HG02623 (cell line): ENCODE results near the gene LARP1B.
"Not testable (repeated sequence)": the region's sequence is repeated elsewhere in the genome, so short reads cannot be mapped to it uniquely, and the experiment has no call there.

ENCODE experiments used
- ATAC-seq: cut with Tn5 transposase; IDR thresholded peaks from one replicate; pipeline ENCODE4 v1.9.1; 2021; ENCODE audit warnings: moderate library complexity; ENCODE audit not compliant: unreplicated experiment

LARP1B gene

DNA sequence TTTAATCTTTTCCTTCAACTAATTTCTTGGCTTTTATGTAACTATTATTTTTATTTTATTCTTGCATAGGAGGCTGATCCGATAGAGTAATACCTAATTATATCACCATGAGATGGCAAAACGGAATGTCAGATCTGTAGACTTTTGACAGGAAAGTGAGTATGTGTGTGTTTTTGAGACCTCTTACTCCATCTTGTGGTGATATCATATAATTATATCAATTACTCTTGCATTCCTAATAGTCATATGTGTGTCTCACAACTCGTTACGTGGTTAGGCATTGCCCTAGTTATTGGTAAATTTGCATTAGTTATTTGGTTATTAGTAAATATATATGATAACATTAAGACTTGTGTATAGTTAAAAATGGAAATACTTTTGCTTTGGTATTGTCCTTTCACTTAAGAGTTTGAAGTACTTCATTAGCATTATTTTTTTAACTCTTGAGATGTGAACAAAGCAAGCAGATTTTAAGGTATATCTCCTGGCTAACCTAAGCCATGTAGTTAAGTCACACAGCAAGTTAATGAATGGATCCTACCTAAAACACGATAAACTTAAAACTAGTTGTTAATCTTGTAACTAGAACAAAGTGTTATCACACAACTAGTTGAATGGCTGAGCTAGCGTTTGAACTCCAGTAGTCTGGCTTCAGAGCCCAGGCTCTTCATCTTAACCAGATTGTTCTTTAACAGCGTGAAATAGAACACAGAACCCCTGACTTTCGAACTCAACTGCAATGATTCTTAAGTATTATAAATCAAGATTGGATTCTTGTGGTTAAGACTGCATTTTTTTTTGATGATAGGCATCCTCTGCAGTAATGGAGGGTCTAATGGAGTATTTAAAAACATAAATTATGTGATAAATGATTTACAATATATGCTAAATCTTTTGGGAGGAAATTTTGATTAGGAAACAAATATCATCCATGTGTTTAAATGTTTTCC lies 159.4 kb downstream of the LARP1B start:
- no peak for ATAC-seq

DNA sequence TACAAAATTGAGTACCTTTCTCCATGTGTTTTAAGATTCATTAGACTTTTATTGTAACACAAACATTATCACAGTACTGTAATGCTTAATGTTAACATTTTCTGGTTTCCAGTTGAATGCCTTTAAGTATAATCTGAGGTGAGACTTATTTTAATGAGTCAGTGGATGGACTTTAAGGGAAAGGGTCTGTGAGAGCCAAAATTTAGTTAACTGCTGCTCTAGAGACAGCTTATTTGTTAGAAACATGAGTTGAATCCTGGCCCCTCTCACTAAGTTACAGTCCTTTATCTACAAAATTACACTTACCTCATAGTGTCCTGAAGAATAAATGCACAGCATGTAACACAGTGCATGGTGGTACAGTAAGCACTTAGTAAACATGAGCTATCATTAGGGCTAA lies 160.5 kb downstream of the LARP1B start:
- no peak for ATAC-seq

GRCh38 chr4:128225148-128225547 lies 164.0 kb downstream of the LARP1B start:
- no peak for ATAC-seq

DNA sequence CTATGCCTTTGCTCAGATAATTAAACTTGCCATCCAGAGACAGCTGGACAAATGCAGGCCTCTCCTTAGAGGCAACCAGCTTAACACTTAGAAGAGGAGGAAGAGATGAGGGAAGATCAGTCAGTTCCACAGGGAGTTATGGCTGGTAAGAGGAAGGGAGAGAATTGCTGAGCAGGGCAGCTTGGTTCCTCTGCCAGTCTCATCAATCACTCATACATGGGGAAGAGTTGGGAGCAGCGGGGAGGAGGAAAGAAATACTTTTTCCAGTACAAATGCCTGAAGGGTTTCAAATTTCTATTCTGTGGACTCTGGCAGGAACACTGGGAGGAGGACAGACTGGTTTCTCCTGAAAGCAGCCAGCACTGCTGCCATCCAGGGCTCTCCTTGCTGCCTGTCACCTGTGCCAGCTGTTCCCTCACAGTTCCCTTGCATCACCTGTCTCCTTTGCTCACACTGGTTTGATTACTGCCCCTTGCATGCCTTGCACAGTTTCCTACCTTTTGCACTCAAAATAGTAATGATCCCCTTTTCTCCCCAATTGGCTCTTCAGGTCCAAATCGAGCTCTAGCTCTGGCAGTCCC lies 167.0 kb downstream of the LARP1B start:
- no peak for ATAC-seq

DNA sequence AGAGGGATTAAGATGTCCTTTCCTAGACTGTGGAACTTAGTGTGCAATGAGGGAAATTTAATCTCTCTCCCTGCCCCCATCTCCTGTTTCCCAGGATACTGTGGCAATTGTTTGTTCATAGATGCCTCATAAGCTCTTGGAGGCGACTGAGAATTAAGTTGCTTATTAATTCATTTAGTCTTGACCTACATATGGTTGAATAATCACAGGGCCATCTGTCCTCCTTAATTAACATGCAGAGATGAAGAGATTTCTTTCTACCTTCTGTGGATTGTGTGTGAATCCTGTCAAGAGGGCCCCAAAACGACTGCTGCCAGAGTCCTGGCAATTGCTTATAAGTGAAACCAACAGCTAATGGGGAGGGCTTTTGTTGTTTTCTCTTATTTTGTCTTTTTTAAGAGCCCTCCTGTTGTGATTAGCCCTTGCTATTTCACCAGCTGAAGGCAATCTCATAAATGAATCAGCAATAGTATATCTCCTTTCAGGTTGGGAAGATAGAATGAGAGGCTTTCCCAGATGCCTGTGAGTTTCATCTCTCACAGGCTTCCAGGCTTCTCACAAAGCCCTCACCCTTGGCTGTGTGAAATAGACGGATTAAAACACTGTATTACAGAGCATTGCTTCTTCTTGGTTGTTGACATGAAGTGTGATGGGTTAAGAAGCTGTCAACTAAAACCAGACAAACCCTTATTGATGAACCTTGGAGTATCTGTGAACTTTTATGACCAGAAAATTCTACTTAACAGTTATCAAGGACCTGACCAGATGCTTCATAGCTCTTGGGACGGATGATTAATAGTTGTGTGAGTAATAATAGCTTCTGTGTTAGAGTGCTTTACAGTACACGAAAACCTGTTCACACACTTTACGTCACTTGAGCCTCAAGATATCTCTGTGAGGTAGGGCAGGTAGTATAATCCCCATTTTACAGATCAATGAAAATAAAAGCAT lies 168.0 kb downstream of the LARP1B start:
- no peak for ATAC-seq

GRCh38 chr4:128232719-128233118 lies 171.6 kb downstream of the LARP1B start:
- ATAC-seq, result no peak

DNA sequence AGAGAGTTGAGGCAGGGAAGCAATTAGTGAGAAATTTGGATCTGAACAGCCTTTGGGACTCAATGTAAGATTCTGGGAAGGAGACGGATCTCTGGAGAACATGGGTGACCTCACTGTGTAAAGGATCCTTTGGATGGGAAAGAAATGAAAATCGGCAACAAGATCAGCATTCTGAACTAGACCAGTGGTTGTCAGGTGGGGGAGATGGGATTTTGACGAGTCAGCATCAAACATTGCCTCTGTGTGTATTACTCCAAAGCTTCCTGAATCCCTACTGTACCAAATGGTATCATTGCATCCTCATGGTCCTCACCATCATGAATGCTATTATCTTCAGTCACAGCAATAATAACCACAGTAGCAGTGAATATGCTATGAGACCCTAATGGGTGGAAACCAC lies 173.7 kb downstream of the LARP1B start:
- ATAC-seq, result no peak

DNA sequence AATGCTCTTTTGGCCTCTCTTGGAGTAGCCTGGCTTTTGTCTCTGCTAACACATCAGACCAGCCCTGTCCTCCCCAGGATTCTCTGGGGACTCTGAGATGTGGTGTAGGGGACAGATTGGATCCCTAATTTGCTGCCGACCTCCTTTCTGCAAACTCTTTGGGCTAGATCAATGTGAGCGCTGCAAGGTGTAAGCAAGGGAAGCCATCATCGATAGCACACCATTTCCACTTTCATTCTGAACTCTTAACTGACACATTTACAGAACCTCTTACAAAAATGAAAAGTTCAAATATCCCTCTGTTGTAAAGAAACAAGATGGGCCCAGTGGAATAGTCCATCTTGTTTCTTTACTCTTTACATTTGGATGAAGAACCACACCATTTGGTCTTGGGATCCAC lies 179.9 kb downstream of the LARP1B start:
- ATAC-seq, result no peak

DNA sequence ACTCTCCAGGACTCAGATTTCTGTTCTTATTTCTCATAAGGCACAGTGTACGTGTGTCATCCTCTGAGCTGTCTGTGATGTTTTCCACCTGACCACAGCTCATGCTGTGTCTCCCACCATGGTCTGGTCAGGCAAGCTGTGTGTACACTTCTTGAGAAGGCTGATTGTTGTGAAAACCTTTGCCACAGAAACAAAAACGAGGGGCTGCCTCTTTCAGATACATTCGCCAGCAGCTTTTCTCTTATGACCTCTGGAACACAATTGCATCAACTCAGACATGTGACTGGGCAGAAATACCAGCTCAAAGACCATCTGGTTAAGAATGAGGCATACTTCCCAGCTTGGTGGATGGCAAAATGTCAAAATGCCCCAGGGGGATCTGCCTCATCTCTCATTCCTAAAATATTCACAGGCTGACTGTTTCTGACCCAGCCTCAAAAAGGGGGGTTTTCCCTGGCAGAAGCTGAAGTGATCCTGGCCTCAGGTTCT lies 180.4 kb downstream of the LARP1B start:
- no peak for ATAC-seq

DNA sequence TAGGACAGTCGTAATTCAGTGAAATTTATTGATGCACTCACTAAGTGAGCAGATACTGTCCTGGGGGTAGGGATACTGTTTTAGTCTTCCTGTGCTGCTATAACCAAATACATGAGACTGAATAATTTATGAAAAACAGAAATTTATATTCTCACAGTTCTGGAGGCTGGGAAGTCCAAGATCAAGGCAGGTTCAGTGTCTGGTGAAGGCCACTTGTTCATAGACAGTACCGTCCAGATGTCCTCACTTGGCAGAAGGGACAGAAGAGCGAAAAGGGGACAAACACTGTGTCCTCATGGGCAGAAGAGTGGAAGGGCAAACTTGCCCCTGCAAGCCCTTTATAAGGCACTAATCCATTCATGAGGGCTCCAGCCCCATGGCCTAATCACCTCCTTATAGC lies 180.9 kb downstream of the LARP1B start:
- no peak for ATAC-seq

DNA sequence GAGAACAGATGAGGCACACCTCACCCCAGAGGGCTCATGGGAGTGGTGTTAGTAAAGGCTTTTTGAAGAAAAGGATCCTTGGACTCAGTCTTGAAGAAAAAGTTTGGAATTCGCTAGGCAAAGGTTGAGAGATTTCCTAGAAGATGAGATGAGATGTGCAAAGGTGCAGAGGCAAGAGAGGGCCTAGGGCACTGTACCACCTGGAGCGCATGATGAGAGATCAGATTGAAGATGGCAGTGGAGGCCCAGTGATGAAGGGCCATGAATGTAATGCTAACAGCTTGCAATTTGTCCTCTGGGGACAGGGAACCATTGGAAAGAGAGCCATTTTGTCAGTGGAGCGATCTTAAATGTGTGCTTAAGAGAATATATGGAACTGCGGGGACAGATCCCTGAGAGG lies 181.5 kb downstream of the LARP1B start:
- ATAC-seq, result no peak

DNA sequence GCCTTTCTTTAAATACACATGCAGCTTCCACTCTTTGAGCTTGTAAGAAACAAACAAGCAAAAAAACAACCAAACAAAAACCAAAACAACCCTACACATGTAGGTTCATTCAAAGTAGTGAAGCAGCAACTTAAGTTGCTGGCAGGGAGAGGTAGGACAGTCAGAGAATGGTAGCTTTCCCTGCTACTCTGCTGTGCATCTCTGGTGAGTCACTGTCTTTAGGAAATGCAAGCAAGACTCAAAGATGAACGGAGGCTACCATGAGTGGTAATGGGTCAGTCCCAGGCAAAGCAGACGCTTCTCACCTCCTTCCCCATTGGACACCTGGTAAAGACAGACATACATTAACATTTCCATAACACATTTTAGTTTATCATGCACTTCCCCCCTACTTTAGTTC lies 183.3 kb downstream of the LARP1B start:
- no peak for ATAC-seq

GRCh38 chr4:128245391-128245790 lies 184.3 kb downstream of the LARP1B start:
- ATAC-seq, result not testable (repeated sequence)

DNA sequence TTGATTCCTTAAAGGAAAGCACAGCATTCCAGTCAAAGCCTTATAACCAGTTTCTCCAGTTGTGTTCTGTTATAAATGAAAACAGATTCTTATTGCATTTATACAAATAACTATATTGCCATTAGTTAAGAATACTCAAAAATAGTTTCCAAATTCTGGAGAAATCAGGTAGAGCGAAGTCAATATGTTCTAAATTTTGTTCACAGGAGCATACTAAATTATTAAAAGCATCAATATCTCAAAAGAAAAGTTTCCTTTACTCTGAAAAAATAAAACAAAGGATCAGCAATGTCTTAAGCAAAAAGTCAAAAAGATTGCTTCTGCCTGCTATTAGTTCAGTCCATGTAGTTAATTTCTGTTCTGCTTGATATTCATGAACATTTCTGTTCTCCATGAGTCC lies 186.8 kb downstream of the LARP1B start:
- no peak for ATAC-seq

GRCh38 chr4:128249787-128250668 lies 188.9 kb downstream of the LARP1B start:
- ATAC-seq, result no peak

- ATAC-seq, result no peak
Observed at GRCh38 chr4:128255906-128256305, 194.8 kb downstream of the LARP1B start.

- ATAC-seq, result no peak
Observed at GRCh38 chr4:128256539-128256938, 195.4 kb downstream of the LARP1B start.

DNA sequence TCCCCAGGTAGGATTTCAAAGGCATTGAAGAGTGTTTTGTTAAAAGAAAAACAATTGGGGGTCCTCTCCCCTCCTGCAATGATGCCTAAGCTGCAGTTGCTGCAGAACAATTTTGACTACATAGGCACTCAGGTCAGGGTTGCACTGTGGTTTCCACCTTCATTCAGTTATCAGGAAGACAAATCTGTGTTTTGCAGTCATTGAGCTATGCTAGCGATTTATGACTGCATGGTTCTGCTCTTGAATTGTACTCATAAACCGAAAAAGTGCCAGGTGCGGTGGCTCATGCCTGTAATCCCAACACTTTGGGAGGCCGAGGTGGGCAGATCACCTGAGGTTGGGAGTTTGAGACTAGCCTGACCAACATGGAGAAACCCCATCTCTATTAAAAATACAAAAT lies 197.1 kb downstream of the LARP1B start:
- not testable (repeated sequence) for ATAC-seq

DNA sequence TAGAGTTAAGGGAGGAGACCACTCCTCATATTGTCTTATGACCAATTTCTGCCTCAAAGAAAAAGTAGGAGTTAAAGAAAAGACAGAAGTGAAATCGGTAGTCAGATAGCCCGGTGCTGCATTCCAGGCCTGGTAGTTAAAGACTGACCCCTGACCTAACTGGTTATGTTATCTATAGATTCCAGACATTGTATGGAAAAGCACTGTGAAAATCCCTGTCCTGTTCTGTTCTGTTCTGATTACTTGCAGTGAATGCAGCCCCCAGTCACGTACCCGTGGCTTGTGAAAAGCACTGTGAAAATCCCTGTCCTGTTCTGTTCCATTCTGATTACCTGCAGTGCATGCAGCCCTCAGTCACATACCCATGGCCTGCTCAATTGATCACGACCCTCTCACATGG lies 198.8 kb downstream of the LARP1B start:
- not testable (repeated sequence) for ATAC-seq
